Measurements from ENCODE around the gene C21orf91.

DNA sequence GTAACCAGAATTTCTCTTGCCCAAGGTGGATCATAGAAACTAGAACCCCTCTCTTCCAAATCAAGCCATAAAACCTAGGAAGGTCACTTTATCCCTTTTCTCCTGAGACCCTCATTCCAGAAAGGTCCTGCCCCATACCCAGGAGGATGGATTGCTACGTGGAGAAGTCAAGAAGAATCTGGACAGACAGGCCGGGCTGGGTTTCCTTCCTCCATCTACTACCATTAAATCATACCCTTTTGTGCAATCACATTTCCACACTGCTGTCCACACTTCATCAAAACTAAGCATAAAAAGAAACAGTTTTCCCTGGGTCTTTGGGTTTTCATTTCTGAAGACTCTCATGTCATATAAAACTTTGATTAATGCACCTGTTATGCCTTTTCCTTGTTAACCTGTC is 65.4 kb downstream of the C21orf91 start:
- no peak for TF ChIP-seq EZH2 (IDR thresholded peaks at IDR 0.05; ENCODE audit: insufficient read depth, poor library complexity, severe bottlenecking)
- TF ChIP-seq EZH2phosphoT487 (IDR thresholded peaks at IDR 0.05; ENCODE audit: insufficient read depth, low read depth), result no peak

Measured in GM23248 (cell line).